Mammary epithelial cell (primary cell): ENCODE measurements around the gene SSBP2.

Source experiments
- EZH2 ChIP-seq: IDR thresholded peaks from 2 replicates; pipeline ENCODE4 v1.6.1; 2012; ENCODE audit warnings: low read length, inconsistent platforms, borderline replicate concordance
- TF ChIP-seq, protein P1 (sequence below), 2 donors: IDR thresholded peaks in 1 of 2; conservative IDR thresholded peaks in 1 of 2; 2 replicates each; pipeline ENCODE4 v1.5.1; 2011 to 2012; ENCODE audit warnings: inconsistent platforms in 2 of 2, low read length in 2 of 2, mild to moderate bottlenecking in 2 of 2, control low read depth in 1 of 2, low read depth in 1 of 2; ENCODE audit not compliant: insufficient read depth in 1 of 2; ENCODE audit errors: extremely low read depth in 1 of 2

GRCh38 chr5:81754621-81755020, 3.7 kb upstream of the SSBP2 start:
- TF ChIP-seq, protein P1, sequence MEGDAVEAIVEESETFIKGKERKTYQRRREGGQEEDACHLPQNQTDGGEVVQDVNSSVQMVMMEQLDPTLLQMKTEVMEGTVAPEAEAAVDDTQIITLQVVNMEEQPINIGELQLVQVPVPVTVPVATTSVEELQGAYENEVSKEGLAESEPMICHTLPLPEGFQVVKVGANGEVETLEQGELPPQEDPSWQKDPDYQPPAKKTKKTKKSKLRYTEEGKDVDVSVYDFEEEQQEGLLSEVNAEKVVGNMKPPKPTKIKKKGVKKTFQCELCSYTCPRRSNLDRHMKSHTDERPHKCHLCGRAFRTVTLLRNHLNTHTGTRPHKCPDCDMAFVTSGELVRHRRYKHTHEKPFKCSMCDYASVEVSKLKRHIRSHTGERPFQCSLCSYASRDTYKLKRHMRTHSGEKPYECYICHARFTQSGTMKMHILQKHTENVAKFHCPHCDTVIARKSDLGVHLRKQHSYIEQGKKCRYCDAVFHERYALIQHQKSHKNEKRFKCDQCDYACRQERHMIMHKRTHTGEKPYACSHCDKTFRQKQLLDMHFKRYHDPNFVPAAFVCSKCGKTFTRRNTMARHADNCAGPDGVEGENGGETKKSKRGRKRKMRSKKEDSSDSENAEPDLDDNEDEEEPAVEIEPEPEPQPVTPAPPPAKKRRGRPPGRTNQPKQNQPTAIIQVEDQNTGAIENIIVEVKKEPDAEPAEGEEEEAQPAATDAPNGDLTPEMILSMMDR (conservative IDR thresholded peaks at IDR 0.05 in 1 of 2, IDR thresholded peaks at IDR 0.05 in 1 of 2; ENCODE audit: extremely low read depth in 1 of 2, insufficient read depth in 1 of 2, low read depth in 1 of 2, low read length in 2 of 2), result no peak
- no peak for TF ChIP-seq EZH2
